IMR-90 (cell line): ENCODE measurements around the gene DOCK2. TPM values are rescaled to one million over a fixed set of nuclear protein-coding genes. Genes with fewer than 3 reads are reported as not detected.
A peak's percentile ranks its signal among the peaks of the same experiment; 100 is the strongest.

Experiments used
- ATAC-seq: fragments of 200-7000 bp; cut with Tn5 transposase; 2 replicates; pipeline ENCODE4 v1.9.1; 2020; ENCODE audit warnings: low read depth, mild to moderate bottlenecking, moderate library complexity
- BruUV-seq: library from RNA; stranded (reverse); fragments of 400-500 nt; replicated peaks from 2 replicates; lab custom pipeline; 2021; lab: Mats Ljungman, UMichigan
- CTCF ChIA-PET: fragments of 300-600 bp; formaldehyde crosslinking; extraction: SDS; loops from one replicate; lab custom pipeline; 2021; ENCODE audit warnings: antibody characterized with exemption; lab: Yijun Ruan, JAX
- POLR2A ChIA-PET: fragments of 300-600 bp; sonication (Branson Sonifier 250); formaldehyde crosslinking; loops from one replicate; lab custom pipeline; 2022; ENCODE audit warnings: antibody characterized with exemption; ENCODE audit not compliant: unreplicated experiment; lab: Charles Lee
- DNase-seq: peaks from one replicate; pipeline ENCODE4 v3.0.0; 2013
- H2AFZ ChIP-seq: replicated peaks from 2 replicates; pipeline ENCODE3; 2013; ENCODE audit warnings: low read length, mild to moderate bottlenecking; ENCODE audit not compliant: poor library complexity
- H2AK5ac ChIP-seq: 2 replicates; pipeline ENCODE4 v1.6.1; 2013; ENCODE audit warnings: low read depth, low read length, inconsistent platforms
- H2AK9ac ChIP-seq: replicated peaks from 2 replicates; pipeline ENCODE3; 2013; ENCODE audit warnings: mild to moderate bottlenecking, low read depth, low read length, moderate library complexity; ENCODE audit not compliant: poor library complexity
- H2BK120ac ChIP-seq: 2 replicates; pipeline ENCODE4 v1.6.1; 2013; ENCODE audit warnings: low read depth, low read length, inconsistent platforms
- H2BK15ac ChIP-seq: 3 replicates; pipeline ENCODE4 v1.6.1; 2013; ENCODE audit warnings: low read depth, low read length, inconsistent platforms
- H2BK20ac ChIP-seq: 2 replicates; pipeline ENCODE4 v1.6.1; 2013; ENCODE audit warnings: low read depth, mild to moderate bottlenecking, inconsistent platforms, low read length, moderate library complexity
- H2BK5ac ChIP-seq: 2 replicates; pipeline ENCODE4 v1.6.1; 2013; ENCODE audit warnings: mild to moderate bottlenecking, low read depth, low read length, inconsistent platforms; ENCODE audit not compliant: poor library complexity, severe bottlenecking
- H3K14ac ChIP-seq: replicated peaks from 2 replicates; pipeline ENCODE4 v1.6.1; 2013; ENCODE audit warnings: low read depth, low read length, inconsistent platforms
- H3K18ac ChIP-seq: 2 replicates; pipeline ENCODE4 v1.6.1; 2013; ENCODE audit warnings: low read depth, low read length, control low read depth
- H3K23ac ChIP-seq: 2 replicates; pipeline ENCODE4 v1.6.1; 2013; ENCODE audit warnings: low read depth, low read length, inconsistent platforms
- H3K27ac ChIP-seq: 2 replicates; pipeline ENCODE4 v1.5.1; 2013; ENCODE audit warnings: mild to moderate bottlenecking, control low read depth, low read length; ENCODE audit not compliant: insufficient read depth
- H3K27me3 ChIP-seq: 2 replicates; pipeline ENCODE4 v1.6.1; 2013; ENCODE audit warnings: low read length; ENCODE audit not compliant: control insufficient read depth, insufficient read depth
- H3K36me3 ChIP-seq: 2 replicates; pipeline ENCODE4 v1.6.1; 2013; ENCODE audit warnings: low read length, mixed read lengths; ENCODE audit not compliant: control insufficient read depth, insufficient read depth
- H3K4ac ChIP-seq: 2 replicates; pipeline ENCODE4 v1.6.1; 2013; ENCODE audit warnings: low read depth, low read length, inconsistent platforms
- H3K4me1 ChIP-seq: 2 replicates; pipeline ENCODE4 v1.6.1; 2013; ENCODE audit warnings: low read length, mixed read lengths; ENCODE audit not compliant: control insufficient read depth, insufficient read depth
- H3K4me2 ChIP-seq: 2 replicates; pipeline ENCODE4 v1.6.1; 2013; ENCODE audit warnings: low read depth, mild to moderate bottlenecking, control low read depth, low read length, moderate library complexity
- H3K4me3 ChIP-seq: 2 replicates; pipeline ENCODE4 v1.5.1; 2013; ENCODE audit warnings: low read depth, mild to moderate bottlenecking, control low read depth, low read length, moderate library complexity; ENCODE audit not compliant: insufficient read depth
- H3K56ac ChIP-seq: 2 replicates; pipeline ENCODE4 v1.6.1; 2013; ENCODE audit warnings: low read length, inconsistent platforms; ENCODE audit not compliant: insufficient read depth; ENCODE audit errors: extremely low read depth
- H3K79me1 ChIP-seq, 2 experiments: 2 replicates each; pipeline ENCODE4 v1.6.1; 2013; ENCODE audit warnings: low read length in 2 of 2, inconsistent platforms in 1 of 2, low read depth in 1 of 2
- H3K9ac ChIP-seq: 2 replicates; pipeline ENCODE4 v1.6.1; 2013; ENCODE audit warnings: low read depth, low read length, control low read depth
- H3K9me1 ChIP-seq: 2 replicates; pipeline ENCODE4 v1.6.1; 2013; ENCODE audit warnings: low read length, inconsistent platforms; ENCODE audit not compliant: insufficient read depth
- H3K9me3 ChIP-seq: 2 replicates; pipeline ENCODE4 v1.6.1; 2013; ENCODE audit warnings: low read length; ENCODE audit not compliant: control insufficient read depth, insufficient read depth
- H4K20me1 ChIP-seq: 2 replicates; pipeline ENCODE4 v1.6.1; 2013; ENCODE audit warnings: low read length, inconsistent platforms; ENCODE audit not compliant: insufficient read depth
- H4K5ac ChIP-seq: 2 replicates; pipeline ENCODE4 v1.6.1; 2013; ENCODE audit warnings: mild to moderate bottlenecking, low read depth, low read length, control low read depth
- H4K8ac ChIP-seq, 2 experiments: 2 replicates each; pipeline ENCODE4 v1.6.1; 2013; ENCODE audit warnings: low read depth in 2 of 2, low read length in 2 of 2, control low read depth in 1 of 2, inconsistent platforms in 1 of 2
- H4K91ac ChIP-seq: 2 replicates; pipeline ENCODE4 v1.6.1; 2013; ENCODE audit warnings: low read depth, low read length, inconsistent platforms; ENCODE audit not compliant: insufficient read depth
- BHLHE40 ChIP-seq: fragments of 150-350 bp; IDR thresholded peaks from 2 replicates; pipeline ENCODE4 v1.6.1; 2016; ENCODE audit warnings: mild to moderate bottlenecking, low read depth, low read length
- CHD1 ChIP-seq: IDR thresholded peaks from 2 replicates; pipeline ENCODE4 v1.6.1; 2012; ENCODE audit warnings: low read depth, low read length, improper control_type of control experiment
- ELK1 ChIP-seq: fragments of 150-350 bp; IDR thresholded peaks from 2 replicates; pipeline ENCODE4 v1.6.1; 2016; ENCODE audit warnings: low read depth, mild to moderate bottlenecking, low read length, moderate library complexity, borderline replicate concordance
- FOS ChIP-seq: fragments of 150-350 bp; IDR thresholded peaks from 2 replicates; pipeline ENCODE4 v1.6.1; 2016; ENCODE audit warnings: low read depth, low read length
- MAFK ChIP-seq: IDR thresholded peaks from 2 replicates; pipeline ENCODE4 v1.6.1; 2012; ENCODE audit warnings: low read depth, low read length, improper control_type of control experiment
- MAZ ChIP-seq: IDR thresholded peaks from 2 replicates; pipeline ENCODE4 v1.6.1; 2012; ENCODE audit warnings: low read depth, mild to moderate bottlenecking, low read length, improper control_type of control experiment, moderate library complexity, borderline replicate concordance
- MXI1 ChIP-seq: IDR thresholded peaks from 2 replicates; pipeline ENCODE4 v1.6.1; 2012; ENCODE audit warnings: low read depth, mild to moderate bottlenecking, low read length, moderate library complexity, borderline replicate concordance
- POLR2A ChIP-seq: IDR thresholded peaks from 2 replicates; pipeline ENCODE4 v1.6.1; 2012; ENCODE audit warnings: mild to moderate bottlenecking, low read depth, low read length
- RCOR1 ChIP-seq: IDR thresholded peaks from 2 replicates; pipeline ENCODE4 v1.6.1; 2012; ENCODE audit warnings: mild to moderate bottlenecking, low read length, improper control_type of control experiment; ENCODE audit not compliant: insufficient replicate concordance
- SMC3 ChIP-seq: fragments of 150-350 bp; IDR thresholded peaks from 2 replicates; pipeline ENCODE4 v1.6.1; 2016; ENCODE audit warnings: low read depth, mild to moderate bottlenecking, antibody characterized with exemption, low read length, moderate library complexity
- WGBS, 2 experiments: methylation state at CpG; one replicate each; pipeline versions ENCODE4 v1.1.5 to v1.1.7; 2013; ENCODE audit warnings: missing lambda C conversion rate in 2 of 2; ENCODE audit not compliant: insufficient read length in 1 of 2; ENCODE audit errors: extremely low coverage in 2 of 2; 5-methylcytosine and 5-hydroxymethylcytosine counted together
- dilution Hi-C: fragments of 300-500 bp; cut with HindIII; formaldehyde crosslinking; loops from one replicate; pipeline ENCODE4 v1.14.3; 2018; ENCODE audit warnings: low sequenced_read_pairs; ENCODE audit not compliant: unreplicated experiment
- in situ Hi-C: fragments of 300-500 bp; cut with MboI; formaldehyde crosslinking; loops from 3 replicates; pipeline ENCODE4 v1.14.3; 2019; ENCODE audit warnings: low sequenced_read_pairs, inconsistent platforms, mixed read lengths
- intact Hi-C: fragments of 100-400 bp; cut with micrococcal nuclease; formaldehyde crosslinking; loops from 2 replicates; pipeline ENCODE4 v1.10.0; 2022
- polyA plus RNA-seq, 3 experiments: library from polyadenylated mRNA; depleted of rRNA; stranded (reverse); fragments of >200 nt; gene quantifications; 2 replicates each; pipeline ENCODE4 v1.2.3, GENCODE V29; 2012; ENCODE audit warnings: low replicate concordance in 1 of 3
- total RNA-seq: library from RNA; depleted of rRNA; stranded (reverse); fragments of >200 nt; gene quantifications from 2 replicates; pipeline ENCODE4 v1.2.3, GENCODE V29; 2012

Gene DOCK2
- total and polyA plus RNA-seq, 2 of the 4 experiments (the other 2 are of a cell fraction): 0.72 to 3.0 TPM

DNA sequence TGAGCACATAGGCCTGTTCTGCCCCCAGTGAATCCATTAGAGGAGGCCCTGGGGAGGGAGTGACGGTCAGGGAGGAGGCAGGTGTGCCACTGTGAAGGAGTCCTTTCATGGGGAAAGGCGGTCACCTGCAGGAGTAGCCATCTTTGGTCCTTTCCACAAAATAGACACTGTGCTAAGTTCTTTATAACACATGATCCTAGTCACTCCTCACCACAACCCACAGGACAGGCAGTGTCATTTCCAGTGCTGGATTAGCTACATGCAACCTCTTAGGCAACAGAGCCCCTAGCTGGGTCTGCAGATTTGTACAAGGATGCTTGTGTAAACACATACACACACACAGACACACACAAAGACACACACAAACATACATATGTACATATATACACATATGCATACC lies 18.3 kb downstream of the DOCK2 start:
- Histone ChIP-seq H3K9me3 (no peaks in the 10 kb centered on the region), H4K91ac (no peak overlapping the region), H3K14ac (no peak overlapping the region), H3K4ac (peak overlapping the region; percentile 9; the same call in 1 of the 2 replicates), H2BK15ac (no peak overlapping the region), H3K9ac (no peak overlapping the region), H3K23ac (no peak overlapping the region), H3K27me3 (no peaks in the 10 kb centered on the region), H3K9me1 (peaks cover 12% of the 10 kb centered on the region), H3K4me2 (no peak overlapping the region), H3K4me1 (peaks cover 12% of the 10 kb centered on the region), H3K27ac (no peak overlapping the region), H2AFZ (peak overlapping the region; percentile 34), H4K8ac (no peak overlapping the region), H2BK120ac (peak overlapping the region; percentile 19; the same call in 1 of the 2 replicates), H2BK5ac (no peak overlapping the region), H3K4me3 (no peak overlapping the region), H4K20me1 (no peaks in the 10 kb centered on the region), H3K79me1 (0 out of 4 replicates have a peak, but pooled peaks cover 0 to 5% of the 10 kb centered on the region in 2 experiments), H2BK20ac (no peak overlapping the region), H3K56ac (no peak overlapping the region), H4K5ac (no peak overlapping the region), H2AK5ac (no peak overlapping the region), H3K36me3 (no peaks in the 10 kb centered on the region), H2AK9ac (no peak overlapping the region), H3K18ac (no peak overlapping the region)
- CTCF ChIA-PET: no interaction called here
- ATAC-seq: no peak
- POLR2A ChIA-PET: no interaction called here
- no TSS peak for BruUV-seq
- dilution Hi-C loops (no loop called here), intact Hi-C loops (no loop called here), in situ Hi-C loops (no loop called here)
- WGBS, 2 experiments: no CpG with 5 or more reads among the region's 2 CpGs
- TF ChIP-seq CHD1 (no peak), FOS (no peak), MXI1 (no peak), ELK1 (no peak), MAFK (no peak), MAZ (no peak), SMC3 (no peak), RCOR1 (no peak), BHLHE40 (no peak), POLR2A (no peak)
- DNase-seq: no peak
